Activated T-cell treated with anti-CD3 and anti-CD28 coated beads for 24 hours (primary cell): ENCODE data around the gene C1orf50.
"Not testable (repeated sequence)": the region's sequence is repeated elsewhere in the genome, so short reads cannot be mapped to it uniquely, and the experiment has no call there.

Experiments
- DNase-seq: peaks from one replicate; pipeline ENCODE4 v3.0.0-alpha.2; 2020; ENCODE audit warnings: low read depth

Gene C1orf50

GRCh38 chr1:42766741-42767509 is at the start of gene C1orf50, which contains the start of gene P3H1:
Gene C1orf50 (plus strand): TSS chr1:42767249. CDS start chr1:42767312, 63 bp downstream.
Gene P3H1 (minus strand): TSS chr1:42767028. CDS start chr1:42766971, 57 bp downstream.
- DNase-seq: peak; percentile 99

- no peak for DNase-seq
These were observed 46.2 kb upstream of the C1orf50 start for GRCh38 chr1:42720868-42721267.

GRCh38 chr1:42721926-42722325 is 45.1 kb upstream of the C1orf50 start:
- no peak for DNase-seq

- not testable (repeated sequence) for DNase-seq
These were observed 44.6 kb upstream of the C1orf50 start for GRCh38 chr1:42722403-42722802.

GRCh38 chr1:42723511-42723910 is 43.5 kb upstream of the C1orf50 start:
- DNase-seq: no peak

GRCh38 chr1:42725820-42726219 is 41.2 kb upstream of the C1orf50 start:
- DNase-seq: not testable (repeated sequence)

GRCh38 chr1:42730002-42730401 is 37.0 kb upstream of the C1orf50 start:
- DNase-seq: no peak

- peak; percentile 53 for DNase-seq
These were observed 36.1 kb upstream of the C1orf50 start for GRCh38 chr1:42730988-42731387.

- DNase-seq: no peak
These were observed 35.5 kb upstream of the C1orf50 start for GRCh38 chr1:42731585-42731984.

- no peak for DNase-seq
These were observed 34.8 kb upstream of the C1orf50 start for GRCh38 chr1:42732126-42732680.

GRCh38 chr1:42733415-42734200 is 33.4 kb upstream of the C1orf50 start:
- no peak for DNase-seq

GRCh38 chr1:42734201-42735035 is 32.6 kb upstream of the C1orf50 start:
- DNase-seq: no peak

- DNase-seq: no peak
These were observed 32.0 kb upstream of the C1orf50 start for GRCh38 chr1:42735056-42735455.

- DNase-seq: no peak
These were observed 31.5 kb upstream of the C1orf50 start for GRCh38 chr1:42735477-42736105.

- DNase-seq: no peak
These were observed 30.9 kb upstream of the C1orf50 start for GRCh38 chr1:42736152-42736551.

- DNase-seq: no peak
These were observed 30.4 kb upstream of the C1orf50 start for GRCh38 chr1:42736571-42737200.

- DNase-seq: no peak
These were observed 29.8 kb upstream of the C1orf50 start for GRCh38 chr1:42737257-42737656.

- DNase-seq: no peak
These were observed 28.9 kb upstream of the C1orf50 start for GRCh38 chr1:42737986-42738677.

GRCh38 chr1:42738678-42739226 is 28.3 kb upstream of the C1orf50 start:
- no peak for DNase-seq
